GM12874 (cell line): ENCODE results near the gene MACC1.

Experiments
- CTCF ChIP-seq: IDR thresholded peaks from 2 replicates; pipeline ENCODE4 v1.5.1; 2011; ENCODE audit warnings: low read depth, mild to moderate bottlenecking, control low read depth, low read length, moderate library complexity; ENCODE audit not compliant: insufficient read depth

The MACC1 gene

GRCh38 chr7:20214921-20215669 lies 2.1 kb downstream of the MACC1 start:
- no peak for TF ChIP-seq CTCF

GRCh38 chr7:20214132-20214531 lies 3.1 kb downstream of the MACC1 start:
- TF ChIP-seq CTCF, result no peak

GRCh38 chr7:20213378-20213777 lies 3.8 kb downstream of the MACC1 start:
- TF ChIP-seq CTCF, result no peak

GRCh38 chr7:20211376-20211775 lies 5.8 kb downstream of the MACC1 start:
- no peak for TF ChIP-seq CTCF

- TF ChIP-seq CTCF, result no peak
Measured at GRCh38 chr7:20208651-20209307, 8.4 kb downstream of the MACC1 start.

- TF ChIP-seq CTCF, result no peak
Measured at GRCh38 chr7:20206104-20206896, 10.9 kb downstream of the MACC1 start.

- TF ChIP-seq CTCF, result no peak
Measured at GRCh38 chr7:20203316-20203715, 13.9 kb downstream of the MACC1 start.
